ENCODE results near the gene CAMSAP2.

CAMSAP2 gene

GRCh38 chr1:200849430-200849829, 110.7 kb downstream of the CAMSAP2 start:
- DNase-seq (ENCODE audit: low read depth): no peak

DNA sequence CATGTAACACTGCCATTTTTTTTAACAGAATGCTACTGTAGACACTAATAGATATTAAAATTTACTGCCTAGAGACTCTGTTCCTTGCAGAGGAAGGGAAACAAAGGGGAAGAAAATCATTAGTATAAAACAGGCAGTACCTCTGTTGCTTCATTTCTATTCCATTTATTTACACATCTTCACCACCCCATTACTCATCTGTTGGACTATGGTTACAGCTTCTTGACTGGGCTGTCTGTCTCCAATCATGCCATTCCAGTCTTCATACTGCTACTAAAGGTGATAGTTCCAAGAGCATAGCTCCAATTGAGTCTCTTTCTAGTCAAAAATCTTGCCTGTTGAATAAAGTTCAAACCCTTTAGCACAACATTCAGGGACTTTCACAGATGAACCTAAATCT, 111.9 kb downstream of the CAMSAP2 start:
- no peak for DNase-seq (ENCODE audit: low read depth)

- no peak for DNase-seq (ENCODE audit: low read depth)
Measured at GRCh38 chr1:200856716-200857357, 118.1 kb downstream of the CAMSAP2 start.

- no peak for DNase-seq (ENCODE audit: low read depth)
Measured at GRCh38 chr1:200857804-200858203, 119.1 kb downstream of the CAMSAP2 start.

GRCh38 chr1:200861937-200862647, 123.4 kb downstream of the CAMSAP2 start:
- no peak for DNase-seq (ENCODE audit: low read depth)

DNA sequence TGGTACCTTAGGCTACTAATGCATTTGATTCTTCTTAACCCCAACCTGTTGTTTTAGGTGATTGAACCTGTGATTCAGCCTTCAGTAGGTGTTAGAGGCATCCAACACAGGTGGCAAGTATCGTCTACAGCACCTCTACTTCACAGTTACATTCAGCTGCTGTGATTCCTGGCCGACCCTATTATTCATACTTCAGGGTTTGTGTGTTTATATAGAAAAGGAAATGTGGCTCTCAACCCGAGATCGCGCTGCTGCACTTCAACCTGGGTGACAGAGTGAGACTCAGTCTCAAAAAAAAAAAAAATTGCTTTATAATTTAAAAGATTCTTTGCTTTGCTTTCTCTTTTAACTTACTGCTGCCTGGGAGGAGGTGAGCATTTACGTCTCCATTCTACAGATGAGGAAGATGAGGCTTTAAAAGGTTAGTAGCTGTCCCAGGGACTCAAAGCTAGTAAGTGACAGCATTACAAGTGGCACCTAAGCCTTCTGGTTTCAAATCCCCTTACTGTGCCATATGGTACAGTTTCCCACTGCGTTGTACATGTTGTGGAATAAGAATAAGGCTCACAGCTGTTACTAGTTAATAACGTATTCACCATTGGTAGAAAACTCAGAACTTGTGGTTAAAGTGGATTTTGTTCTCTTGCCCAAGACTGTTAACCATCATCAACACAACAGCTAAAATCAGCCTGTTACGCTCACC, 124.2 kb downstream of the CAMSAP2 start:
- no peak for DNase-seq (ENCODE audit: low read depth)

DNA sequence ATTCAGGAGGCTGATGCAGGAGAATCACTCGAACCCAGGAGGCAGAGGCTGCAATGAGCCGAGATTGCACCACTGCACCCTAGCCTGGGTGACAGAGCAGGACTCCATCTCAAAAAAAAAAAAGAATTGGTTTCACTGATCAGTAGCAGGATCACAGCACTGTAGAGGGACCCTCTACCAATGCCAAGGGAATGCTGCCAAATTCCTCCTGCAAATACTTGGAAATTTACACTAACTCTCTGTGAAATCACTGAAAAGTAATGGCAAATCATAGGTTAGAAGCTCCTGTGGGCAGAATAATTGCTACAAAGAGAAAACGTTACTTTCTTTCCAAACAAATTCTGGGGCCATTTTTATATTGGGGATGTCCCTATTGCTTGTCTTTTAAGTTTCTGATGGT, 127.4 kb downstream of the CAMSAP2 start:
- no peak for DNase-seq (ENCODE audit: low read depth)

DNA sequence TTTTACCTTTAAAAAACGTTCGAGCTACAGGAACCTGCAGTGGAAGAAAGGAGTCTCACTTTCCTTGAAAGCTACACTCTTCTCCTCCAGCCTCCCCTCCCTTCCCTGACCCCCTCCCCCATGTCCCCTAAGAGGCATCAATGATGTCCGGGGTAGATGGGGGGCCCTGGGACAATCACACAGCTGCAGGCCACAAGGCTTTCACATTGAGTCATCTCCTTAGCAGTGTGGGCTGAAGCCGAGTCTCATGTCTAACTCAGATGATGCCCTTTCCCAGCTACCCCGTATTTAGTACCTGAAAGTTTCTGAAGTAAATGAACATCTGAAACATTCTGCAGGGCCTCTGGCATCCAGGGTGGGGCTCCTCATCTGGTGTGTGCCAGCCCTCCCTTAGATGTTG, 127.8 kb downstream of the CAMSAP2 start:
- DNase-seq (ENCODE audit: low read depth): no peak

DNA sequence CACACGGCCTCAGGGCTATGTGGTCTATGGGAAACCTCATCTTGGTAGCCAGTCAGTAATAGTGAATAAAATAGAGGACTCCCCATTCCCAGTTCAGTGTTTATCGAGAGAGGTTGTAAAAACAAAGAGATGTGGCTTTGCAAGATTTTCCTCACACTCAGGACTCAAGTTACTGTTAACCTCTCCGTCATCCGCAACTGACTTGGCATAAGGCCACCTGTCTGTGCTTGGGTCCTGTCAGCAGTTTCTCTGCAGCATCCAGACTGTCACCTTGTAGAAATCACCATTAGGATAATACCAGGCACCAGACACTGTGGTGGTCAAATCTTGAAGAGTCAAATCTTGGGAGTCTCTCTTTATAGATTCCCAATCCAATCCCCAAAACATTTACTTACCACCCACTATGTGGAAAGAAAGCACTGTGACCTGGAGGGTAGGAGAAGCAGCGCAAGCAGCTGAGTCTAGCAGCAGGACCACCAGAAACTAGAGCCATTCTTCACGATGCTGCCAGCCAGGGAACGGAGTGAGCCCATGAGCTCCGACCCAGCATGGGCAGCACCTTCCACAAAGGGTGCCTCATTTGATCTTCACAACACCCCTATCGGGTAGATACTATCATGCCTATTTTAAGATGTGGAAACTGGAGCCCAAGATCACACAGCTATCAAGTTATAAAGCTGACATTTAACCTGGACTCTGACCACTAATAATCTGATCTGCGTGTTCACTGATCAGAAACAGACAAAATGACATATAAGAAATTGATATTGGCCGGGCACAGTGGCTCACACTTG, 128.5 kb downstream of the CAMSAP2 start:
- DNase-seq (ENCODE audit: low read depth): no peak

DNA sequence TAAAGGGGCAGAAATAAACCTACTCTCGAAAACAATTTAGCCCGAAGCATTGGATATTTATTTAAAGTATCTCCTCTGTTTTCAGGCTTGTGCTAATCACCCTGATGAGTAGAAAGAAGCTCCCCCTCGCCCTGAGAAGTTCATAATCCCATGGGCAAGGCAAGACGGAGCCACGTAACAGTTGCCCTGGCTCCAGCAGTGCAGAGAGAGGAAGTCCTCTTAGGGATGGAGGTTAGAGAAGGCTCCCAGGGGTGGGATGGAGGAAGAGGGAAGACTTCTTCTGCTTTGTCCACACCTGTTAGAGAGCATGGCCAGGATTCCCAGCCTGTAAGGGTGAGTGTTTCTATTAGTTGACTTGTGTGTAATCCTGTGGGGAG, 130.7 kb downstream of the CAMSAP2 start:
- no peak for DNase-seq (ENCODE audit: low read depth)

DNA sequence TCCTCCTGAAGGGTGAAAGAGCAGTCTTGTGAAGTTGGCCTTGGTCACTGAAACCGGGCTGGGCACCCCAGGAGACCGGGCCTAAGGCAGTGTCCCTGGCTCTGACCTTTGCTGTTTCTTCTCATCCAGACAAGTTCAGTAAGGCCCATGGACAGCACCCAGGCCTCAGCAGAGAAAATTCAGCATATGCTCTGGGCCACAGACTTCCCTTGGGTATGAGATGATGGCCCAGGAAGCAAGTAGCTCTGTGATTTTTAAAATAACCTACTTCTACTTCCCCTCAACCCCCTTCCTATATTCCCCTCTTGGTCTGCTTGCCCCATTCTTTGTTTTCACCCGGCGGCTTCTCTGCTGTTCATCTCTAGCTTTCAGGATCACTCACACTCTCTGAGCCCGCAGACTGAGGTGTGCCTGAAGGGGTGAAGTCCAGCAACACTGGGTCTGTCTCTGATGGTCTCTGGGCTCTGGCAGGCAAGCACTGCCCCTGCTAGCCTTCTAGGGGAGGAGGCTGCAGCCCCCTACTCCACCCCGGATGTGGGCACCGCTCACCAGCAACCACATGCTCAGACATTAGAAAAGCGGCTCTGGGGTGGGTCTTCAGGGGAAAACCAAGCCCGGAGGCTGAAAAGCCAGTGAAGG, 131.2 kb downstream of the CAMSAP2 start:
- DNase-seq (ENCODE audit: low read depth): no peak

DNA sequence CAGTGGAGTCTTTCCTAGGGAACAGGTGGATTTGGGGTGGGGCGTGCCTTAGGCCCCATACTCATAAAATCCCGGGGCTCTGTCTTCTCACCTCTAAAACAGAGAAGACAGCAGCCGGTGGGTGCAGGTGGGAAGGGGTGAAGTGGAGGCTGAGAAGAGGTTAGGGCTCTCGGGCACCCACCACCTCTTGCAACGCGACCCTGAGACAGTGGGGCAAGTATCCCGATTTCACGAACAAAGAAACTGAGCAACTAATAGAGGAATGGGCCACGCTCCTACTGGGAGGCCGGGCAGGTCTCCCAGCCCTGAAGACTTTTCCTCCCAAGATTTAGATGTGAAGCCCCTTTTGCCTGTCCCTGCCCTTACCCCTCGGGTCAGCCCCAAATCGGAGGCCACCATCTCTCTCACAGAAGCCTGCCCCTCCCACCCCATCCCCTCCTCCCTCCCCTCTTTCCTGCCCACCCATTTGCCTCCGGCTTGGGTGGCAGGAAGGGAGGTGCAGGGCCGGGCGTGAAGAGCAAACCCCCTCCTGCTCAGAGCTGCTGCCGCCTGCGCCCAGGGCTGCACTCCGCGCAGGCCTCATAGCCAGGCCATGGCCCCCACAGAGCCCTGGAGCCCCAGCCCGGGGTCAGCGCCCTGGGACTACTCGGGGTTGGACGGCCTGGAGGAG, 133.9 kb downstream of the CAMSAP2 start, which contains the start of gene GPR25:
TSS of gene GPR25 (plus strand) at position 536 of the 670 bp plus-strand sequence. CDS start at position 593, 57 bp downstream.
- no peak for DNase-seq (ENCODE audit: low read depth)

GRCh38 chr1:200873116-200873670, 134.5 kb downstream of the CAMSAP2 start:
- no peak for DNase-seq (ENCODE audit: low read depth)

DNA sequence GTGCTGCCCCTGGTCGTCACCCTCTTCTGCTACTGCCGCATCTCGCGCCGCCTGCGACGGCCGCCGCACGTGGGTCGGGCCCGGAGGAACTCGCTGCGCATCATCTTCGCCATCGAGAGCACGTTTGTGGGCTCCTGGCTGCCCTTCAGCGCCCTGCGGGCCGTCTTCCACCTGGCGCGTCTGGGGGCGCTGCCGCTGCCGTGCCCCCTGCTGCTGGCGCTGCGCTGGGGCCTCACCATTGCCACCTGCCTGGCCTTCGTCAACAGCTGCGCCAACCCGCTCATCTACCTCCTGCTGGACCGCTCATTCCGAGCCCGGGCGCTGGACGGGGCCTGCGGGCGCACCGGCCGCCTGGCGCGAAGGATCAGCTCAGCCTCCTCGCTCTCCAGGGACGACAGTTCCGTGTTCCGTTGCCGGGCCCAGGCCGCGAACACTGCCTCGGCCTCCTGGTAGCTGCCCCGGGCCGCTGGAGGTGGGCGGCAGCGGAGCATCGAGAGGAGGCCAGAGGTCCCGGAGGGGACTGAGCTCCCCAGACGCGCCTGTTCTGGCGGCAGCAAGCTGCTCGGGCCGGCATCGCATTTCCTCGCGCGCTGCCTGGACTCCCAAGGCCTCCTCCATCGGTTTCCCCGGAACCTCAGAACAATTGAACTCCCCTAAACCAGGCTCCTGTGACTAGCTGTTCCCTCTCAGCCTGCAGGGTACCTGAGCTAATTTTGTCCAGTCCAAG, 135.1 kb downstream of the CAMSAP2 start:
- DNase-seq (ENCODE audit: low read depth): no peak

DNA sequence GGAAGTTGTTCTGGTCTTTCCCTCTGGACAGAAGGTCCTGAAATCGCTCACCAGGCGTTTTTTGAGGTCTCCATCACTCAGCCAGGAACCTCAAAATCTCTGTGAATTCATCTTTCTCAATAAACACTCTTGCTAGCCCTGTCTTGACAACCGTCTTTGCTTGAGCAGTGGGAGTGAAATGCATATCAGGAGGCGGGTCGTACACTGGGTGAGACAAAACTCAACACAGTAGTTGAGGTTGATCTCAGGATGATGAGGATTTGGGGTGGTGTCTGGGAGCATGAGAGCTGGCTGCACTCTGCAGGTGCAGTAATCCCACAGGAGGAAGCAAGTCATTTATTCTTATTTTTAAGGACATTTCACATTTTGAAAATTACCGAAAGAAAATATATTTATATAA, 136.0 kb downstream of the CAMSAP2 start:
- DNase-seq (ENCODE audit: low read depth): no peak

DNA sequence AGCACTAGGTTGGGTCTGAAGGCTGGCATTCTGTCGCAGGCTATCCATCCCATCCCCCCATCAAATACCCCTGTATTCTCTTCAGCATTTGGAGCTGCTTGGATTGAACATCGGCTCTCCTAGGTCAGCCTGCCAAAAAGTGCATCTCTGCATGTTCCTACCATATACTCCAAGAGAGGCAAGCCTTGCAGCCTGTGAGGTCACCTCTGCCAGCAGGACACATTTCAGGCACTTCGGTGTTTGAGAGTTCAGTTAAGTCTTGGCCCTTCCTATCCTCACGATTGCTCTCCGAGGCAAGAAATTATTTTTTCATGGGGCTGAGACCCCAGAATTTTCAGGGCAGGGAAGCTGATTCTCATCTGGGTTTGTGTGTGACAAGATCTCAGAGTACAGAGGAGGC, 136.7 kb downstream of the CAMSAP2 start:
- DNase-seq (ENCODE audit: low read depth): no peak

GRCh38 chr1:200877010-200877409, 138.3 kb downstream of the CAMSAP2 start:
- DNase-seq (ENCODE audit: low read depth): no peak

DNA sequence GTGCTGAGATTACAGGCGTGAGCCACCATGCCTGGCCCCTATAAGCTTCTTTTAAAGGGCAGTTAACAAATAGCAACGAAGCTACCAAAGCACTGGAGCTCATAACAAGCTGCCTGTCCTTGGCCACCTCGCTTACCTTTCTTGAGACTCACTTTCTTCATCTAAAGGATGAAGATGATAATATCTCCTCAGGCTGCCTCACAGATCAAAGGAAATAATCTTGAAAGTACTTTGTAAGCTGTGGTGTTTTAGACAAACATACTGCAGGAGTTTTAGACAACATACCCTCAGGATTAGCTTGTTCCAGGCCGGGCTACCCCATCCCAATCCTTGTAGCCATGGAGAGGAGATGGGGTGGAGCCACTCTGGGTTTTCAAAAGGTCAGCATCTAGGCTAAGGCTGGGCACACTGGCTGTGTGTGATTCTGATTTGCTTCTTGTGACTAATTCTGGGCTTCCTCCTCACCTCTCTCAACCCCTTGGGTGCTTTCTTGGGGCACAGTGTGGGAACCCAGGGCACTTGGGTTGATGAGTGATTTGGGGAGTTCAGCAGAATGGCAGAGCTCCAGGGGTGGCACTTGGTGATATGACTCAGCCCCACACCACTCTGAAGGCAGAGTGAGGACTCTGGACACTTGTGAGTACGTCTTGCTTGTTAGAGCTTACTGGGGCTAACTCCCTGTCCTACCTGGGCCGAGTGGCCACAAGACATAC, 139.3 kb downstream of the CAMSAP2 start:
- DNase-seq (ENCODE audit: low read depth): no peak

DNA sequence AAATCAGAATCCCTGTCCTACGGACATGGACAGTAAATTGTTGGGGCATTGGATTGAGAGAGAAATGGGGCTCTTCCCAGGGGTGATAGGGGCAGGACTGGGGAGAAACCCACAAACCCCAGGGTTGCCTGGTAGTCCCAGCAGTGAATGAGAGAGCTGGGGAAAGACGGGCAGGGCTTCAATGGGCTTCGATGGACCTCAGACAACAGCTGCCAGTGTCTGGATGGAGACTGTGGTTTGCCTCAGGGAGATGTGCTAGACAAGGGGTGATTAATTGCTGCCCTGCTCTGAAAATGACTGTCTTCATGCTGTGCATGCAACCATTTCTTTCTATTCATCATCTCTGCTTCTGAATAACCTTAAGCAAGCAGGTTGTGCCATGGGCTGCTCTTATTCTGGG, 141.5 kb downstream of the CAMSAP2 start:
- DNase-seq (ENCODE audit: low read depth): no peak

DNA sequence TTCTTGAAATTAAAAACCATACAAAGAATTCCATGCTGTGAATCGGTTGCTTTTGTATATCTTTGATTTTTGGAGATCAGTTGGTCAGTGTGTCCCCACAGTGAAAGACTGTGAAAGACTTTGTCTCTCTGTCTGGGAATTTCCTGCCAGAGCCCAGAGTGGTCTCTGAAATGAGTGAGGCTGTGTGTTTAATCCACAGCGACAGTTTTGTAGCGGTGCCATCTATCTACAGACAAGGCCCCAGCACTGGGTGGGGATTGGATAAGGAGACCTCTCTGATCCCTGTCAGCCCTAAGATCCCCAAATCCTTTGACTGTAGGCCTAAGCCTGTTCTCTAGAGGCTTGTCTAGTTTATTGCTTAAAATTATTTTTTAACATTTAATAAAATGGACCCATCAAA, 144.4 kb downstream of the CAMSAP2 start:
- DNase-seq (ENCODE audit: low read depth): no peak
